Body of pancreas (tissue), 4 donors: ENCODE results near the gene SIX4. TPM values are rescaled to one million over a fixed set of nuclear protein-coding genes. Genes with fewer than 3 reads are reported as not detected.

ENCODE experiments used
- ATAC-seq: fragments of 150-250 bp; one replicate; pipeline ENCODE4 v1.9.1; 2016
- DNase-seq, 4 donors: peaks; one replicate each; pipeline ENCODE4 v3.0.0-alpha.2; 2019
- H3K27ac ChIP-seq, 4 donors: fragments of 200-600 bp; sonication (generic); 1 replicate in 3 of 4; 2 replicates in 1 of 4; pipeline versions ENCODE4 v1.5.1 to v1.6.1; 2016 to 2019; ENCODE audit warnings: mild to moderate bottlenecking in 1 of 4, mixed read lengths in 1 of 4, moderate library complexity in 1 of 4
- H3K27me3 ChIP-seq, 2 donors: fragments of 200-600 bp; sonication (generic); one replicate each; pipeline ENCODE4 v1.6.0; 2016; ENCODE audit warnings: mild to moderate bottlenecking in 1 of 2
- H3K36me3 ChIP-seq, 2 donors: fragments of 200-600 bp; sonication (generic); replicated peaks in 1 of 2; 2 replicates each; pipeline ENCODE4 v1.5.1; 2016; ENCODE audit warnings: low read depth in 2 of 2; ENCODE audit not compliant: insufficient read depth in 1 of 2
- H3K4me1 ChIP-seq: fragments of 200-600 bp; sonication (generic); one replicate; pipeline ENCODE4 v1.6.0; 2016
- H3K4me3 ChIP-seq, 2 donors: fragments of 200-600 bp; sonication (generic); 1 replicate in 1 of 2; 2 replicates in 1 of 2; pipeline ENCODE4 v1.5.1; 2016 to 2019
- H3K9me3 ChIP-seq, 3 donors: fragments of 200-600 bp; sonication (generic); 1 replicate in 2 of 3; 2 replicates in 1 of 3; pipeline ENCODE4 v1.5.1; 2016
- POLR2A ChIP-seq, 3 donors: fragments of 450-650 bp; IDR thresholded peaks; one replicate each; pipeline ENCODE4 v1.6.1; 2016; ENCODE audit warnings: antibody characterized with exemption in 3 of 3, mild to moderate bottlenecking in 2 of 3
- WGBS, 2 donors: methylation state at CpG; one replicate each; pipeline ENCODE4 v1.1.5; 2017; 5-methylcytosine and 5-hydroxymethylcytosine counted together
- intact Hi-C: fragments of 100-400 bp; cut with DNase I; formaldehyde crosslinking; loops from one replicate; pipeline ENCODE4 v1.15.1; 2023
- total RNA-seq, 2 donors: library from RNA; depleted of rRNA; stranded (reverse); fragments of >200 nt; gene quantifications; one replicate each; pipeline ENCODE4 v1.1.0, GENCODE V29; 2016
- TF ChIP-seq, protein P1 (sequence below), 7 experiments: fragments of 450-650 bp in 4 of 7; fragments of 200-600 bp in 3 of 7; sonication (generic) in 3 of 7; IDR thresholded peaks; one replicate each; pipeline ENCODE4 v1.5.1; 2016 to 2019; ENCODE audit warnings: antibody characterized with exemption in 7 of 7

Gene SIX4
- total RNA-seq, 2 donors from 2014 or later = 4.0 to 5.7 TPM

DNA sequence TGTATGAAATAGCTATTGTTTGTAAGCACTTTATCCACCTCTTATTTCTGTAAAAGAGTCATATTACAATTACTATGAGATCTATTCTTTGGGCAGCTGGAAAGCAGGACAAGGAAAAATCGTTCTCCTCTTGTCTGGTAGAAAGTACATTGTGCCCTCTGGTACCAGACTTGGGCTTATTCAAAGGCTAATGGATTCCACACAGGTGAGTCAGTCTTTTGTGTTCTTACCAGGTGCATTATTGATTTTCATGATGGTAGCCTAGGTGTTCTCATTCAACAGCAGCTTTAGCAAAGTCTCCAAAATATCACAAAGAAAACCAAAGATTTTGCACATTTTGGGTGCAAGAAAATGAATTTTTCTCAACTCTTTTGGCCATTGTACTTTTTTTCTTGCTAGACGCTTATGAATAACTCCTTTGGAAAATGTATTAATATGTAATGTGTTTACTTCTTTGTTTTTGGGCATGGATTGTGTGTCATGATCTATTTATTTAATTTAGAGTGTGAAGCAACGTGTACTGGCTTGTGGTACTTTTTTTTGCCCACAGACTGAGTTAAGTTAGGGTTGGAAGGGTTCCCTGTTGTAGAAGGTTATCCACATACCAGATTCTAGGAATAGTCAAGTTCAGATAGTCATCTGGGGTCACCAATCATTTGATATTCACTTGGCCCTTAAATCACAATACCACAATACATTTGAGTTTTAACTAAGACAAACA, 36.7 kb upstream of the SIX4 start:
- ATAC-seq = peak; percentile 90
- peak in 2 of 4 donors; percentile 14 to 22 for DNase-seq
- no peaks in the 10 kb centered on the region for H3K36me3 ChIP-seq
- peaks cover 14% of the 10 kb centered on the region for H3K4me1 ChIP-seq
- H3K9me3 ChIP-seq = no peaks in the 10 kb centered on the region
- TF ChIP-seq, protein P1, sequence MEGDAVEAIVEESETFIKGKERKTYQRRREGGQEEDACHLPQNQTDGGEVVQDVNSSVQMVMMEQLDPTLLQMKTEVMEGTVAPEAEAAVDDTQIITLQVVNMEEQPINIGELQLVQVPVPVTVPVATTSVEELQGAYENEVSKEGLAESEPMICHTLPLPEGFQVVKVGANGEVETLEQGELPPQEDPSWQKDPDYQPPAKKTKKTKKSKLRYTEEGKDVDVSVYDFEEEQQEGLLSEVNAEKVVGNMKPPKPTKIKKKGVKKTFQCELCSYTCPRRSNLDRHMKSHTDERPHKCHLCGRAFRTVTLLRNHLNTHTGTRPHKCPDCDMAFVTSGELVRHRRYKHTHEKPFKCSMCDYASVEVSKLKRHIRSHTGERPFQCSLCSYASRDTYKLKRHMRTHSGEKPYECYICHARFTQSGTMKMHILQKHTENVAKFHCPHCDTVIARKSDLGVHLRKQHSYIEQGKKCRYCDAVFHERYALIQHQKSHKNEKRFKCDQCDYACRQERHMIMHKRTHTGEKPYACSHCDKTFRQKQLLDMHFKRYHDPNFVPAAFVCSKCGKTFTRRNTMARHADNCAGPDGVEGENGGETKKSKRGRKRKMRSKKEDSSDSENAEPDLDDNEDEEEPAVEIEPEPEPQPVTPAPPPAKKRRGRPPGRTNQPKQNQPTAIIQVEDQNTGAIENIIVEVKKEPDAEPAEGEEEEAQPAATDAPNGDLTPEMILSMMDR (IDR thresholded peaks at IDR 0.05) = no peak
- TF ChIP-seq POLR2A (IDR thresholded peaks at IDR 0.05) = no peak
- H3K27ac ChIP-seq = peak overlapping the region in 2 of 4 donors; percentile 7 to 26
- 68 to 76% methylated on average over 3 of the region's 3 CpGs for WGBS, 2 donors
- H3K4me3 ChIP-seq = no peak overlapping the region
- intact Hi-C loops = no loop called here
- H3K27me3 ChIP-seq = no peaks in the 10 kb centered on the region

DNA sequence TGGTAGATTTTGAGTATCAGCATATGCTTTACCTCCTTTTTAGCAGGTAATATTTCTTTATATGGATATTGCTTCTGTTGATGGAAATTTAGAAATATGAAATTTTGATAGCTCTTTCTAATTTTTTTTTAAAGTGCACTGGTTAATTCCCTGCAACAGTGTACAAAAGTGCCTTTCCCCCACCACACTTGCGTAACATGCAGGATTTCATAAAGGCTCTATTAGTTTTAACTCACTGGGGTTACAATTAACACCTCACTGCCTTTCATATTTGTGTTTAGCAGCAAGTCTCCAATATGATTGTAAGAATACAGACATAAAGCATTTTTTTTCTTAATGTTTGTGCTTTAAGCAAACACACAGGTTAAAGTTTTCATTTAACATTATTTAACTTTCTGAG, 36.1 kb upstream of the SIX4 start:
- Histone ChIP-seq H3K27me3 (no peaks in the 10 kb centered on the region), H3K9me3 (no peaks in the 10 kb centered on the region), H3K4me1 (peaks cover 14% of the 10 kb centered on the region), H3K27ac (peak overlapping the region in 2 of 4 donors; percentile 7 to 26), H3K4me3 (no peak overlapping the region), H3K36me3 (no peaks in the 10 kb centered on the region)
- 92 to 94% methylated on average over 1 of the region's 1 CpG for WGBS, 2 donors
- no peak for ATAC-seq
- TF ChIP-seq, protein P1 (IDR thresholded peaks at IDR 0.05) = no peak
- no peak for TF ChIP-seq POLR2A (IDR thresholded peaks at IDR 0.05)
- intact Hi-C loops = no loop called here
- no peak for DNase-seq

DNA sequence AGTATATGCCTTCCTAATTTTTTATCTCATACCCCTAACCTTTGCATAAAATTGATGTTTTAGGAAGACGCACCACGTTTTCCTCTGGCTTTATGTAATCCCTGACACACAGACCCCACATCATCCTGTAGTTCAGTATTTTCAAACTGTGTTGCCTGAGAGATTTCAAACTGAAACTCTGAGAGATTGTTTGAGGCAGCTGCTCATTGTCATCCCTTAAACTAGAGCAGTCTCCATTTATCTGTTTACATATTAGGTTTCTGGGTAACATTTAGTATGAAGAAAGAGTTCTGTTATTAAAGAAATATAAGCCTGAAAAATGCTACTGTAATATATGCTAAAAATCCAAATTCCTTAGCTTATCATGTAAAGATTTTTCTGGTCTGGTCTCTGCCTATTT, 34.7 kb upstream of the SIX4 start:
- Histone ChIP-seq H3K4me1 (peaks cover 14% of the 10 kb centered on the region), H3K36me3 (no peaks in the 10 kb centered on the region), H3K27ac (no peak overlapping the region), H3K4me3 (no peak overlapping the region), H3K9me3 (no peaks in the 10 kb centered on the region), H3K27me3 (no peaks in the 10 kb centered on the region)
- TF ChIP-seq, protein P1 (IDR thresholded peaks at IDR 0.05) = no peak
- intact Hi-C loops = no loop called here
- no peak for ATAC-seq
- WGBS, 2 donors = 73 to 87% methylated on average over 2 of the region's 2 CpGs
- no peak for DNase-seq

DNA sequence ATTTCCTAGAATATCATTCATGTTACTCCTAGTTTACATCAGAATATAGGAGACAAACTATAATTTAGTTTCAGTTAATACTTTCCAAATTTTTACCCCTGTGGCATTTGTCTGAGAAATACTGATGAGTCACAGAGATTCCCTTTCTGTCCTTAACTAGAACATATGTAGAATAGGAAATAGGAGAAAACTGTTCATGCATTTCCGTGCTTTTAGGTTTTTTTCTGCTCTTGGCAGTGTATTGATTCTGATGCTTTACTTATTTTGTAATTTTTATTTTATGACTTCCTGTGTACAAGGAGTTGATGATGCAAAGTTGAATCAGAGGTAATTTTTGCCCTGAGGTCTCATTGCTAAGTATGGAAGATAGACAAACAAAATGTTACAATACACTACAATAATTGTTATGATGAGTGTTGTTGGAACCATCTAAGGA, 33.4 kb upstream of the SIX4 start:
- Histone ChIP-seq H3K27me3 (no peaks in the 10 kb centered on the region), H3K4me1 (peaks cover 14% of the 10 kb centered on the region), H3K4me3 (no peak overlapping the region), H3K9me3 (no peaks in the 10 kb centered on the region), H3K36me3 (no peaks in the 10 kb centered on the region), H3K27ac (no peak overlapping the region)
- TF ChIP-seq, protein P1 (IDR thresholded peaks at IDR 0.05) = no peak
- no peak for TF ChIP-seq POLR2A (IDR thresholded peaks at IDR 0.05)
- ATAC-seq (no peak), DNase-seq (no peak)
- 80 to 81% methylated on average over 1 of the region's 1 CpG for WGBS, 2 donors
- intact Hi-C loops = no loop called here

DNA sequence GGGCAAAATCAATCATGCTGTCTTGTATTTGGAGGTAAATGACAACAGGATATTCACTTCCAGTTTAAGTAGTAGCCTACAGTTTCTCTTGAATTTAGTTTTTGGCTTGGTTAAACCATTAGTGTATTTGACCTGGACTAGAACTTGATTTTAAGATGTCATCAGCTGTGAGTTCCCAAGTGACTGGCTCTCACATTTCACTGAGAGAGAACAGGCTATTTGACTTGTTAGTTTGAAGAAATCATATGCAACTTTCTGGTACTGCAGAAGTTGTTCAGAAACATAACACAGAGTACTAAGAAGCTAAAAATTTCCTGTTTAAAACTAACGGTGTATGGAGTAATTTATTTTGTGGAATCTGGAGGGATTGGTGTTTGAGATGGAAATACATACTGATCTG, 32.7 kb upstream of the SIX4 start:
- WGBS, 2 donors = 39 to 41% methylated on average over 1 of the region's 1 CpG
- no peak for DNase-seq
- intact Hi-C loops = no loop called here
- no peak for ATAC-seq
- Histone ChIP-seq H3K27ac (no peak overlapping the region), H3K9me3 (no peaks in the 10 kb centered on the region), H3K4me3 (no peak overlapping the region), H3K27me3 (no peaks in the 10 kb centered on the region), H3K4me1 (peaks cover 14% of the 10 kb centered on the region), H3K36me3 (no peaks in the 10 kb centered on the region)
- TF ChIP-seq POLR2A (IDR thresholded peaks at IDR 0.05) = no peak
- TF ChIP-seq, protein P1 (IDR thresholded peaks at IDR 0.05) = no peak
